HepG2 (cell line): ENCODE results near the gene KIAA1614. TPM values are rescaled to one million over a fixed set of nuclear protein-coding genes. Genes with fewer than 3 reads are reported as not detected.

Experiments
- ATF7-NPFF ChIP-seq: sonication (generic); formaldehyde crosslinking; IDR thresholded peaks from 2 replicates; pipeline ENCODE4 v1.8.1; 2023; ENCODE audit warnings: mild to moderate bottlenecking, low read depth, missing genetic modification reagents, moderate library complexity
- ELF1 ChIP-seq: sonication (generic); formaldehyde crosslinking; IDR thresholded peaks from 2 replicates; pipeline ENCODE4 v1.4.0; 2020; ENCODE audit warnings: missing genetic modification reagents
- HOXA5 ChIP-seq: sonication (generic); formaldehyde crosslinking; IDR thresholded peaks from 2 replicates; pipeline ENCODE4 v1.4.0; 2020; ENCODE audit warnings: missing genetic modification reagents
- NCOA1 ChIP-seq: sonication (generic); formaldehyde crosslinking; IDR thresholded peaks from 2 replicates; pipeline ENCODE4 v1.9.0; 2021; ENCODE audit warnings: missing genetic modification reagents
- NFATC3 ChIP-seq: sonication (generic); formaldehyde crosslinking; IDR thresholded peaks from 2 replicates; pipeline ENCODE4 v1.5.1; 2020; ENCODE audit warnings: mild to moderate bottlenecking, missing genetic modification reagents
- NR2F6 ChIP-seq, 2 experiments: IDR thresholded peaks; 2 replicates each; pipeline ENCODE4 v1.6.1; 2016; ENCODE audit warnings: antibody characterized with exemption in 1 of 2, mild to moderate bottlenecking in 1 of 2
- PPARG ChIP-seq: conservative IDR thresholded peaks from 2 replicates; pipeline ENCODE4 v1.6.1; 2016; ENCODE audit warnings: missing biosample characterization, missing genetic modification reagents
- RARA ChIP-seq: IDR thresholded peaks from 2 replicates; pipeline ENCODE4 v1.6.1; 2016; ENCODE audit warnings: missing genetic modification reagents, missing compliant biosample characterization
- RELA ChIP-seq: sonication (generic); formaldehyde crosslinking; IDR thresholded peaks from 2 replicates; pipeline ENCODE4 v1.4.0; 2020; ENCODE audit warnings: missing genetic modification reagents
- SMYD3 ChIP-seq: sonication (generic); formaldehyde crosslinking; IDR thresholded peaks from 2 replicates; pipeline ENCODE4 v1.8.1; 2023; ENCODE audit warnings: mild to moderate bottlenecking, missing genetic modification reagents
- TBP ChIP-seq: sonication (generic); formaldehyde crosslinking; IDR thresholded peaks from 2 replicates; pipeline ENCODE4 v1.5.0; 2020; ENCODE audit warnings: missing genetic modification reagents
- THAP11 ChIP-seq: IDR thresholded peaks from 2 replicates; pipeline ENCODE4 v1.6.1; 2016; ENCODE audit warnings: missing biosample characterization, missing genetic modification reagents
- ZBTB3 ChIP-seq: sonication (generic); formaldehyde crosslinking; IDR thresholded peaks from 2 replicates; pipeline ENCODE4 v1.4.0; 2020; ENCODE audit warnings: low read depth, mild to moderate bottlenecking, moderate library complexity, missing genetic modification reagents, borderline replicate concordance
- ZFP36L1 ChIP-seq: sonication (generic); formaldehyde crosslinking; IDR thresholded peaks from 2 replicates; pipeline ENCODE4 v1.8.0; 2022; ENCODE audit warnings: mild to moderate bottlenecking, missing genetic modification reagents, moderate library complexity
- ZNF180 ChIP-seq: sonication (generic); formaldehyde crosslinking; IDR thresholded peaks from 2 replicates; pipeline ENCODE4 v1.4.0; 2020; ENCODE audit warnings: low read depth, missing genetic modification reagents, borderline replicate concordance
- ZSCAN25 ChIP-seq: sonication (generic); formaldehyde crosslinking; IDR thresholded peaks from 2 replicates; pipeline ENCODE4 v1.8.0; 2022; ENCODE audit warnings: mild to moderate bottlenecking, missing genetic modification reagents
- polyA plus RNA-seq, 8 experiments: library from polyadenylated mRNA; depleted of rRNA in 3 of 8; stranded (reverse) in 7 of 8; unstranded in 1 of 8; fragments of >200 nt; fragmentation: Illumina TruSeq in 4 of 8; extraction: Trizol in 4 of 8; gene quantifications; 2 replicates each; pipeline versions ENCODE4 v1.2.1 to v1.2.3, GENCODE V29; 2011 to 2016; ENCODE audit warnings: low read depth in 4 of 8, missing spikeins in 1 of 8, mixed read lengths in 1 of 8; ENCODE audit not compliant: insufficient read depth in 1 of 8
- total RNA-seq, 5 experiments: library from RNA; depleted of rRNA; stranded (reverse); fragments of >200 nt; fragmentation: Illumina TruSeq; extraction: Trizol; gene quantifications; 2 replicates each; pipeline ENCODE4 v1.2.3, GENCODE V29; 2016; ENCODE audit warnings: low read depth in 1 of 5
- TF ChIP-seq, protein P1 (sequence below): sonication (generic); formaldehyde crosslinking; IDR thresholded peaks from one replicate; pipeline ENCODE4 v1.5.1; 2020; ENCODE audit warnings: mild to moderate bottlenecking, missing genetic modification reagents; ENCODE audit errors: not compliant biosample characterization
- TF ChIP-seq, protein P2 (sequence below): sonication (generic); formaldehyde crosslinking; IDR thresholded peaks from 2 replicates; pipeline ENCODE4 v1.5.1; 2020; ENCODE audit warnings: mild to moderate bottlenecking, missing genetic modification reagents, moderate library complexity

KIAA1614 gene
- total and polyA plus RNA-seq, 2 of the 13 experiments (the other 11 are each of a cell fraction or from before 2014, with no cell fraction given), result 0.15 to 0.77 TPM

- TF ChIP-seq RARA (CRISPR knock-in tag) (peak; percentile 46; the same call in 1 of the 2 replicates), ATF7-NPFF (CRISPR knock-in tag) (no peak; the same call in 1 of the 2 replicates), ZNF180 (CRISPR knock-in tag) (no peak), ZBTB3 (CRISPR knock-in tag) (no peak), RELA (CRISPR knock-in tag) (no peak), ZSCAN25 (CRISPR knock-in tag) (no peak), HOXA5 (CRISPR knock-in tag) (no peak), PPARG (CRISPR knock-in tag) (peak; percentile 45; the same call in 1 of the 2 replicates), ZFP36L1 (CRISPR knock-in tag) (peak; percentile 60; the same call in 1 of the 2 replicates), TBP (no peak), THAP11 (0 out of 2 replicates have a peak, but pooled peaks have one; percentile 25), SMYD3 (no peak), NCOA1 (CRISPR knock-in tag) (no peak), NR2F6 (IDR thresholded peaks at IDR 0.05) (no peak), NR2F6 (CRISPR knock-in tag; IDR thresholded peaks at IDR 0.05) (peak; percentile 58; the same call in 1 of the 2 replicates), ELF1 (CRISPR knock-in tag) (0 out of 2 replicates have a peak, but pooled peaks have one; percentile 19), NFATC3 (no peak)
- TF ChIP-seq, protein P1, sequence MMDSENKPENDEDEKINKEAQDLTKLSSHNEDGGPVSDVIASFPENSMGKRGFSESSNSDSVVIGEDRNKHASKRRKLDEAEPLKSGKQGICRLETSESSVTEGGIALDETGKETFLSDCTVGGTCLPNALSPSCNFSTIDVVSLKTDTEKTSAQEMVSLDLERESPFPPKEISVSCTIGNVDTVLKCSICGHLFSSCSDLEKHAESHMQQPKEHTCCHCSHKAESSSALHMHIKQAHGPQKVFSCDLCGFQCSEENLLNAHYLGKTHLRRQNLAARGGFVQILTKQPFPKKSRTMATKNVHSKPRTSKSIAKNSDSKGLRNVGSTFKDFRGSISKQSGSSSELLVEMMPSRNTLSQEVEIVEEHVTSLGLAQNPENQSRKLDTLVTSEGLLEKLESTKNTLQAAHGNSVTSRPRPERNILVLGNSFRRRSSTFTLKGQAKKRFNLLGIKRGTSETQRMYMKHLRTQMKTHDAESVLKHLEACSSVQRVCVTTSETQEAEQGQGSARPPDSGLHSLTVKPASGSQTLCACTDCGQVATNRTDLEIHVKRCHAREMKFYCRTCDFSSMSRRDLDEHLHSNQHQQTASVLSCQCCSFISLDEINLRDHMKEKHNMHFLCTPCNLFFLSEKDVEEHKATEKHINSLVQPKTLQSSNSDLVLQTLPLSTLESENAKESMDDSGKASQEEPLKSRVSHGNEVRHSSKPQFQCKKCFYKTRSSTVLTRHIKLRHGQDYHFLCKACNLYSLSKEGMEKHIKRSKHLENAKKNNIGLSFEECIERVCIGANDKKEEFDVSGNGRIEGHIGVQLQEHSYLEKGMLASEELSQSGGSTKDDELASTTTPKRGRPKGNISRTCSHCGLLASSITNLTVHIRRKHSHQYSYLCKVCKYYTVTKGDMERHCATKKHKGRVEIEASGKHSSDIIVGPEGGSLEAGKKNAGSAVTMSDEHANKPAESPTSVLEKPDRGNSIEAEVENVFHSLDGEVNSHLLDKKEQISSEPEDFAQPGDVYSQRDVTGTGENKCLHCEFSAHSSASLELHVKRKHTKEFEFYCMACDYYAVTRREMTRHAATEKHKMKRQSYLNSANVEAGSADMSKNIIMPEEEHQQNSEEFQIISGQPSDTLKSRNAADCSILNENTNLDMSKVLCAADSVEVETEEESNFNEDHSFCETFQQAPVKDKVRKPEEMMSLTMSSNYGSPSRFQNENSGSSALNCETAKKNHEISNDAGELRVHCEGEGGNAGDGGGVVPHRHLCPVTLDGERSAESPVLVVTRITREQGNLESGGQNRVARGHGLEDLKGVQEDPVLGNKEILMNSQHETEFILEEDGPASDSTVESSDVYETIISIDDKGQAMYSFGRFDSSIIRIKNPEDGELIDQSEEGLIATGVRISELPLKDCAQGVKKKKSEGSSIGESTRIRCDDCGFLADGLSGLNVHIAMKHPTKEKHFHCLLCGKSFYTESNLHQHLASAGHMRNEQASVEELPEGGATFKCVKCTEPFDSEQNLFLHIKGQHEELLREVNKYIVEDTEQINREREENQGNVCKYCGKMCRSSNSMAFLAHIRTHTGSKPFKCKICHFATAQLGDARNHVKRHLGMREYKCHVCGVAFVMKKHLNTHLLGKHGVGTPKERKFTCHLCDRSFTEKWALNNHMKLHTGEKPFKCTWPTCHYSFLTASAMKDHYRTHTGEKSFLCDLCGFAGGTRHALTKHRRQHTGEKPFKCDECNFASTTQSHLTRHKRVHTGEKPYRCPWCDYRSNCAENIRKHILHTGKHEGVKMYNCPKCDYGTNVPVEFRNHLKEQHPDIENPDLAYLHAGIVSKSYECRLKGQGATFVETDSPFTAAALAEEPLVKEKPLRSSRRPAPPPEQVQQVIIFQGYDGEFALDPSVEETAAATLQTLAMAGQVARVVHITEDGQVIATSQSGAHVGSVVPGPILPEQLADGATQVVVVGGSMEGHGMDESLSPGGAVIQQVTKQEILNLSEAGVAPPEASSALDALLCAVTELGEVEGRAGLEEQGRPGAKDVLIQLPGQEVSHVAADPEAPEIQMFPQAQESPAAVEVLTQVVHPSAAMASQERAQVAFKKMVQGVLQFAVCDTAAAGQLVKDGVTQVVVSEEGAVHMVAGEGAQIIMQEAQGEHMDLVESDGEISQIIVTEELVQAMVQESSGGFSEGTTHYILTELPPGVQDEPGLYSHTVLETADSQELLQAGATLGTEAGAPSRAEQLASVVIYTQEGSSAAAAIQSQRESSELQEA, result no peak
- TF ChIP-seq, protein P2, sequence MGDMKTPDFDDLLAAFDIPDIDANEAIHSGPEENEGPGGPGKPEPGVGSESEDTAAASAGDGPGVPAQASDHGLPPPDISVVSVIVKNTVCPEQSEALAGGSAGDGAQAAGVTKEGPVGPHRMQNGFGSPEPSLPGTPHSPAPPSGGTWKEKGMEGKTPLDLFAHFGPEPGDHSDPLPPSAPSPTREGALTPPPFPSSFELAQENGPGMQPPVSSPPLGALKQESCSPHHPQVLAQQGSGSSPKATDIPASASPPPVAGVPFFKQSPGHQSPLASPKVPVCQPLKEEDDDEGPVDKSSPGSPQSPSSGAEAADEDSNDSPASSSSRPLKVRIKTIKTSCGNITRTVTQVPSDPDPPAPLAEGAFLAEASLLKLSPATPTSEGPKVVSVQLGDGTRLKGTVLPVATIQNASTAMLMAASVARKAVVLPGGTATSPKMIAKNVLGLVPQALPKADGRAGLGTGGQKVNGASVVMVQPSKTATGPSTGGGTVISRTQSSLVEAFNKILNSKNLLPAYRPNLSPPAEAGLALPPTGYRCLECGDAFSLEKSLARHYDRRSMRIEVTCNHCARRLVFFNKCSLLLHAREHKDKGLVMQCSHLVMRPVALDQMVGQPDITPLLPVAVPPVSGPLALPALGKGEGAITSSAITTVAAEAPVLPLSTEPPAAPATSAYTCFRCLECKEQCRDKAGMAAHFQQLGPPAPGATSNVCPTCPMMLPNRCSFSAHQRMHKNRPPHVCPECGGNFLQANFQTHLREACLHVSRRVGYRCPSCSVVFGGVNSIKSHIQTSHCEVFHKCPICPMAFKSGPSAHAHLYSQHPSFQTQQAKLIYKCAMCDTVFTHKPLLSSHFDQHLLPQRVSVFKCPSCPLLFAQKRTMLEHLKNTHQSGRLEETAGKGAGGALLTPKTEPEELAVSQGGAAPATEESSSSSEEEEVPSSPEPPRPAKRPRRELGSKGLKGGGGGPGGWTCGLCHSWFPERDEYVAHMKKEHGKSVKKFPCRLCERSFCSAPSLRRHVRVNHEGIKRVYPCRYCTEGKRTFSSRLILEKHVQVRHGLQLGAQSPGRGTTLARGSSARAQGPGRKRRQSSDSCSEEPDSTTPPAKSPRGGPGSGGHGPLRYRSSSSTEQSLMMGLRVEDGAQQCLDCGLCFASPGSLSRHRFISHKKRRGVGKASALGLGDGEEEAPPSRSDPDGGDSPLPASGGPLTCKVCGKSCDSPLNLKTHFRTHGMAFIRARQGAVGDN (CRISPR knock-in tag), result peak; percentile 96
These were observed 22.8 kb downstream of the KIAA1614 start (continued) for GRCh38 chr1:180935326-180936109.
